RWPE1 (cell line): ENCODE data around the gene S100PBP.

Source experiments
- CTCF ChIA-PET: fragments of 350-600 bp; sonication (Branson Sonifier 250); formaldehyde crosslinking; extraction: SDS; loops from one replicate; lab custom pipeline; 2021; lab: Yijun Ruan, JAX
- POLR2A ChIA-PET: fragments of 400-600 bp; formaldehyde crosslinking; extraction: SDS; loops from one replicate; lab custom pipeline; 2020; ENCODE audit warnings: antibody characterized with exemption; ENCODE audit not compliant: low non-redundant PET; lab: Yijun Ruan, JAX
- DNase-seq: peaks from one replicate; pipeline ENCODE4 v3.0.0; 2012; ENCODE audit warnings: low spot score
- H3K27ac ChIP-seq: fragments of 450-650 bp; 2 replicates; pipeline ENCODE4 v1.5.1; 2017
- CTCF ChIP-seq: fragments of 450-650 bp; conservative IDR thresholded peaks from 2 replicates; pipeline ENCODE4 v1.5.1; 2017; ENCODE audit warnings: low read depth, mild to moderate bottlenecking

S100PBP gene

DNA sequence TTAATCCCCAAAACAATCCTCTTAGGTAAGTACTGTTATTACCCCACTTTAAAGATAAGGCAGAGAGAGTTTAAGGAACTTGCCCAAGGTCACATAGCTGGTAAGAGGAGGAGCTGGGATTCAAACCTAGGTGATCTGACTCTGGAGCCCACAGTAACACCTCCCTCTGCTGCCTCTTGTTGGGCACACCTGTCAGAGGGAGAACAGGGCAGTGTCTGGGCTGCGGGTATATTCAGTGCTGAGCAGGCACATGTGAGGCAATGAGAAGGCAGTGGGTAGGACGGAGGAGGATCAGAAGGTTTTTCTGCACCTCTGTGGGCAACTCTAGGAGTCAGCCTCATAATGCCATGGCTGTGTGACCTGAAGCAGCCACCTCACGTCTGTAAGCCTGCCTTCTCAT lies 70.7 kb downstream of the S100PBP start:
- POLR2A ChIA-PET: no interaction called here
- CTCF ChIA-PET: no interaction called here
- no peak overlapping the region for H3K27ac ChIP-seq
- TF ChIP-seq CTCF: no peak
- DNase-seq: no peak

DNA sequence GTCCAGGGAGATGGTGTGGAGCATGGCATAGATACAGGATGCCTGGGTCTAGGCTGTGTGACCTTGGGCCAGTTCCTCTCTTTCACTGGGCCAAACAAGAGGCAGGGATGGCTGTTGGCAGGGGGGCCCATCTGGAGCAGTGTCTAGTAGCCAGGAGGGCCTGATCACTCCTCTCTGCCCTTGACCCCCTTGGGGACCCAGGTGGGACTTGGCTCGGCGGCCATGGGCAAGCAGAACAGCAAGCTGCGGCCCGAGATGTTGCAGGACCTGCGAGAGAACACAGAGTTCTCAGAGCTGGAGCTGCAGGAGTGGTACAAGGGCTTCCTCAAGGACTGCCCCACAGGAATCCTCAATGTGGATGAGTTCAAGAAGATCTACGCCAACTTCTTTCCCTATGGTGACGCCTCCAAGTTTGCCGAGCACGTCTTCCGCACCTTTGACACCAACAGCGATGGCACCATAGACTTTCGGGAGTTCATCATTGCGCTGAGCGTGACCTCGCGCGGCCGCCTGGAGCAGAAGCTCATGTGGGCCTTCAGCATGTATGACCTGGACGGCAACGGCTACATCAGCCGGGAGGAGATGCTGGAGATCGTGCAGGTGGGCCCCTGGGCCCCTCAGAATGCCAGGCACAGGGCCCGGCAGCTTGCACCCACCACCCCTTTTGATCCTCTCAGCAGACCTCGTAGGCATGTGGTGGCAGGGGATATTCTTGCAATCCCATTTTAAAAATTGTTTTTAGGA lies 71.4 kb downstream of the S100PBP start:
- H3K27ac ChIP-seq: no peak overlapping the region
- DNase-seq: no peak
- CTCF ChIA-PET: no interaction called here
- no peak for TF ChIP-seq CTCF
- POLR2A ChIA-PET: no interaction called here

DNA sequence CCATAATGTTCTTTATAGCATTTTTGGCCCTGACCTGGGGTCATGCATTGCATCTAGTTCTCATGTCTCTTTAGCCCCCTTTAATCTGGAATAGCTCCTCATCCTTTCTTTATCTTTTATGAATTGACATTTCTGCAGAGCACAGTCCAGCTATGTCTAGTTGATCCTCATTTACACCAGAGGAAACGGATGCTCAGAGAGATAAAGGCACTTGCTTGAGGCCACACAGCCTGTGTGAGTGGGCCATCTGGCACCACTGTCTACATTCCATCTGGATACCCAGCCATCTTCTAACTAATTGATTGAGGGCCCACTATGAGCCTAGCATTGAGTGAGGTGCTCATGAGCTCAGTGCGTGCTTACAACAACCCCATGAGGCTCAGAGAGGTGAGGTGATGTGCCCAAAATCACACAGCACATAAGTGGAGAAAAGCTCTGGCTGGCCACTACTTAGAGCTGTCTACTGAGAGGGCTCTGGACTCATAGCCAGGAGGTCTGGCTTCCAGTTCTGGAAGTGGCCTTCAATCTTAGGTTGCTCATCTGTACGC lies 72.4 kb downstream of the S100PBP start:
- POLR2A ChIA-PET: no interaction called here
- DNase-seq: no peak
- no peak for TF ChIP-seq CTCF
- CTCF ChIA-PET: no interaction called here
- H3K27ac ChIP-seq: no peak overlapping the region

DNA sequence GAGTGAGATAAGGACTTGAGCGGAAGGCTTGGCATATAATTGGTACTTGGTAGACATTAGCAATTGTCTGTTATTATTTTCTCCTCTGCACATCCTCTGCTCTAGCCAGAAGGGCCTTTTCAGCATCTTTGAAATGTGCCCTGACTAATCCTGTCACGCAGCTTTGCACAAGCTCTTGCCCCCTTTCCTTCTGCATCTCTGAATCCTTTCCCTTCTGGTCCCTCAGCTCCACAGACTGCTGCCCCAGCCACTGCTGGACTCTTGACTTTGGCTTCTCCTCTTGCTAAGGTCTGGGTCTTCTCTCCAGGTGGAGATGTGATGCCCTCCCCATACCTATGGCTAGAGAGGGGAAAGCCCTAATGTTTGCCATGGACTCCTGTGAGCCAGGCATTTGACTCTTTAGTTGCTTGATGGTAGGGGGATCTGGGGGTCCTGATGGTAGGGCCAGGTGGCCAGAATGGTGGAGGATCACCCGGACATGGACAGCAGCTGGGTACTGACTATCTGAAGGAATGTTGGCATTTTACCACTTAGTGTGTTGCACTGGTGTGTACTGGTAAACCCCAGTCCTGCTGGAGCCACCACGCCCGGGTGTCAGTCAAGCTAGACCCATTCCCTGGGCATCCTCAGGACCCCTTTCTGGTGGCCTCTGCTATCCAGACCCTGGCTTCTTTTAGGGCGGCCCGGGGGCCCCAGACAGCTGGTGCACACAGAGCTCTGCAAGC lies 73.2 kb downstream of the S100PBP start:
- DNase-seq: no peak
- ChIA-PET POLR2A (no interaction called here), CTCF (interaction anchor here (0.6 to 0.9 kb wide), 2 partner anchors 14 to 102 kb away, joined by 4 to 6 read pairs; no protein-coding TSS in a partner anchor)
- no peak for TF ChIP-seq CTCF
- no peak overlapping the region for H3K27ac ChIP-seq

GRCh38 chr1:32891241-32891570 lies 73.8 kb downstream of the S100PBP start:
- H3K27ac ChIP-seq: no peak overlapping the region
- no peak for DNase-seq
- ChIA-PET POLR2A (no interaction called here), CTCF (interaction anchor here (0.6 to 2.1 kb wide), 3 partner anchors 14 to 179 kb away, joined by 4 to 7 read pairs (median 6); no protein-coding TSS in a partner anchor)
- TF ChIP-seq CTCF: no peak

DNA sequence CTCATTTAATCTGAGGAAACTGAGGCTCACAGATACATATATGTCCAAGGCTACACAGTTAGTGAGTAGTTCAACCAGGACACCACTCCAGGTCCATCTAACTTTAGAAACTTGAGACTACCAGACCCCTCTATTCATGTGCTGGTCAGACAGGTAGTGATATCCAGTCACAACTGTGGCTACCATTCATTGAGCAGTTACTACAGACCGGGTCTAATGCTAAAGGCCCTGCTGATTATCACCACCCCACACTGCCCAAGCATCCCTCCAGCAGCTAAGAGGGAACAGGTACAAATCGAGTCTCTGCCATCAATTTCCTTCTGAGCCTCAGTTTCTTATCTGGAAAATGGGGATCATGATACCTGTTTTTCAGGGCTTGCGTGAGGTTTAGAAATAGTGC lies 74.2 kb downstream of the S100PBP start:
- TF ChIP-seq CTCF: no peak
- ChIA-PET CTCF (interaction anchor here (0.9 to 2.1 kb wide), 2 partner anchors 13 to 179 kb away, joined by 6 to 7 read pairs; no protein-coding TSS in a partner anchor), POLR2A (no interaction called here)
- DNase-seq: no peak
- no peak overlapping the region for H3K27ac ChIP-seq
